K562 (cell line): ENCODE data around the gene PTPRE. TPM values are rescaled to one million over a fixed set of nuclear protein-coding genes. Genes with fewer than 3 reads are reported as not detected.

Experiments used
- ATAC-seq: fragments of 200-7000 bp; cut with Tn5 transposase; 3 replicates; pipeline ENCODE4 v1.9.1; 2020; ENCODE audit warnings: moderate library complexity
- BruUV-seq: library from RNA; stranded (reverse); fragments of 400-500 nt; replicated peaks from 2 replicates; lab custom pipeline; 2021; lab: Mats Ljungman, UMichigan
- CTCF ChIA-PET: fragments of 300-600 bp; formaldehyde crosslinking; extraction: SDS; loops from one replicate; lab custom pipeline; 2021; ENCODE audit warnings: low intra/inter-chr PET ratio; lab: Yijun Ruan, JAX
- POLR2A ChIA-PET: fragments of 300-600, 350-650 bp; sonication (Branson Sonifier 250); formaldehyde crosslinking; extraction: SDS; loops from one replicate; lab custom pipeline; 2021; ENCODE audit warnings: antibody characterized with exemption, inconsistent platforms; lab: Yijun Ruan, JAX
- DNase-seq, 4 experiments: peaks; one replicate each; pipeline versions ENCODE4 v3.0.0 to v3.0.0-alpha.2; 2011 to 2018; ENCODE audit warnings: low spot score in 3 of 4, mixed read lengths in 3 of 4; ENCODE audit errors: extremely low read depth in 1 of 4
- FAIRE-seq: peaks from 2 replicates; lab custom pipeline; 2011; peaks lifted over from hg19 to GRCh38; lab: Jason Lieb, UNC
- H2AFZ ChIP-seq: 2 replicates; pipeline ENCODE4 v1.6.0; 2011; ENCODE audit warnings: low read depth, low read length, control low read depth, inconsistent platforms
- H3K27ac ChIP-seq: fragments of 200-600 bp; 3 replicates; pipeline ENCODE4 v1.8.0; 2011; ENCODE audit warnings: low read depth, mild to moderate bottlenecking, control low read depth, inconsistent platforms, low read length, moderate library complexity, mixed read lengths; ENCODE audit errors: extremely low read depth
- H3K27me3 ChIP-seq, 2 experiments: fragments of 300-600 bp in 1 of 2; 2 replicates in 1 of 2; 3 replicates in 1 of 2; pipeline versions ENCODE4 v1.6.0 to v1.8.0; 2011; ENCODE audit warnings: inconsistent platforms in 2 of 2, low read length in 2 of 2, mild to moderate bottlenecking in 1 of 2, mixed read lengths in 1 of 2, moderate library complexity in 1 of 2; ENCODE audit not compliant: control insufficient read depth in 2 of 2, insufficient read depth in 2 of 2
- H3K36me3 ChIP-seq: fragments of 300-600 bp; 3 replicates; pipeline ENCODE4 v1.8.0; 2011; ENCODE audit warnings: mild to moderate bottlenecking, low read length, inconsistent platforms; ENCODE audit not compliant: control insufficient read depth, insufficient read depth
- H3K4me1 ChIP-seq, 2 experiments: fragments of 200-600 bp in 1 of 2; replicated peaks in 1 of 2; 2 replicates in 1 of 2; 3 replicates in 1 of 2; pipeline versions ENCODE4 v1.5.1 to v1.8.0; 2011; ENCODE audit warnings: inconsistent platforms in 2 of 2, low read length in 2 of 2, mild to moderate bottlenecking in 1 of 2, mixed read lengths in 1 of 2, moderate library complexity in 1 of 2; ENCODE audit not compliant: control insufficient read depth in 2 of 2, insufficient read depth in 2 of 2
- H3K4me2 ChIP-seq: 2 replicates; pipeline ENCODE4 v1.6.1; 2011; ENCODE audit warnings: low read length, control low read depth, inconsistent platforms, mixed read lengths; ENCODE audit not compliant: insufficient read depth
- H3K4me3 ChIP-seq: fragments of 200-600 bp; sonication (generic), shearing (Covaris generic); 2 replicates; pipeline ENCODE4 v1.5.1; 2016; ENCODE audit warnings: control low read depth, inconsistent platforms
- H3K79me2 ChIP-seq: fragments of 200-600 bp; 3 replicates; pipeline ENCODE4 v1.8.0; 2011; ENCODE audit warnings: low read length, inconsistent platforms; ENCODE audit not compliant: control insufficient read depth, insufficient read depth
- H3K9ac ChIP-seq, 2 experiments: 2 replicates each; pipeline versions ENCODE4 v1.6.0 to v1.6.1; 2011; ENCODE audit warnings: low read depth in 2 of 2, low read length in 2 of 2, control low read depth in 1 of 2, inconsistent platforms in 1 of 2, mild to moderate bottlenecking in 1 of 2, mixed read lengths in 1 of 2; ENCODE audit not compliant: insufficient read depth in 1 of 2
- H3K9me1 ChIP-seq: one replicate; pipeline ENCODE4 v1.6.0; 2011; ENCODE audit warnings: inconsistent platforms, mild to moderate bottlenecking, low read length, moderate library complexity; ENCODE audit not compliant: control insufficient read depth, insufficient read depth
- H3K9me3 ChIP-seq: replicated peaks from 2 replicates; pipeline ENCODE4 v1.5.1; 2011; ENCODE audit warnings: low read depth, low read length, inconsistent platforms; ENCODE audit not compliant: control insufficient read depth, insufficient read depth
- H4K20me1 ChIP-seq: replicated peaks from 2 replicates; pipeline ENCODE4 v1.6.1; 2011; ENCODE audit warnings: low read length, inconsistent platforms, mixed read lengths; ENCODE audit not compliant: control insufficient read depth, insufficient read depth
- RBFOX2 ChIP-seq: fragments of 200-400 bp; formaldehyde crosslinking; IDR thresholded peaks from 2 replicates; pipeline ENCODE4 v1.6.1; 2017; ENCODE audit warnings: low read depth, mild to moderate bottlenecking, low read length, moderate library complexity
- STAT5B ChIP-seq: fragments of 250-450 bp; sonication (Bioruptor Pico); IDR thresholded peaks from 2 replicates; pipeline ENCODE4 v1.8.0; 2021; ENCODE audit warnings: mild to moderate bottlenecking, inconsistent platforms
- THAP12 ChIP-seq: fragments of 250-450 bp; sonication (Bioruptor Pico); IDR thresholded peaks from 2 replicates; pipeline ENCODE4 v1.9.0; 2021; ENCODE audit warnings: mild to moderate bottlenecking, inconsistent platforms
- YY1 ChIP-seq, 3 experiments: IDR thresholded peaks; 2 replicates each; pipeline ENCODE4 v1.6.1; 2011; ENCODE audit warnings: low read length in 2 of 3, mild to moderate bottlenecking in 2 of 3, moderate library complexity in 2 of 3, borderline replicate concordance in 1 of 3, control low read depth in 1 of 3, low read depth in 1 of 3; ENCODE audit not compliant: insufficient read depth in 3 of 3, insufficient replicate concordance in 2 of 3, control insufficient read depth in 1 of 3, insufficient read length in 1 of 3; ENCODE audit errors: extremely low read depth in 1 of 3
- WGBS: fragments of 100-300 bp; shearing (Covaris generic); methylation state at CpG from one replicate; pipeline ENCODE4 v1.1.6; 2016; ENCODE audit warnings: low coverage, mixed read lengths; ENCODE audit not compliant: insufficient coverage; ENCODE audit errors: missing lambda C conversion rate; 5-methylcytosine and 5-hydroxymethylcytosine counted together
- in situ Hi-C: fragments of 300-500 bp; cut with MboI; formaldehyde crosslinking; loops from 4 replicates; pipeline ENCODE4 v1.15.0; 2018; ENCODE audit warnings: inconsistent platforms, mixed read lengths
- intact Hi-C: fragments of 100-400 bp; cut with micrococcal nuclease; formaldehyde crosslinking; loops from 2 replicates; pipeline ENCODE4 v1.14.2; 2022
- polyA plus RNA-seq, 8 experiments: library from polyadenylated mRNA; depleted of rRNA in 4 of 8; stranded (reverse) in 5 of 8; unstranded in 3 of 8; fragments of >200 nt; fragmentation: Nextera tagmentation in 2 of 8; fragmentation: Illumina TruSeq in 1 of 8; extraction: Ambion mirVana in 2 of 8; extraction: Trizol in 1 of 8; gene quantifications; 2 replicates each; pipeline versions ENCODE4 v1.2.1 to v1.2.3, GENCODE V29; 2011 to 2014; ENCODE audit warnings: inconsistent platforms in 1 of 8, missing spikeins in 1 of 8
- total RNA-seq, 7 experiments: library from RNA; depleted of rRNA in 6 of 7; stranded (reverse); fragments of >200 nt in 6 of 7; fragmentation: Illumina TruSeq in 2 of 7; extraction: Trizol in 2 of 7; gene quantifications; 2 replicates each; pipeline versions ENCODE4 v1.2.1 to v1.2.3, GENCODE V29; 2011 to 2021; ENCODE audit warnings: low replicate concordance in 1 of 7

Gene PTPRE
- total and polyA plus RNA-seq, 9 of the 15 experiments (the other 6 are each of a cell fraction or from before 2014, with no cell fraction given) = 0.01 to 0.13 (median 0.04) TPM; not detected in 4

DNA sequence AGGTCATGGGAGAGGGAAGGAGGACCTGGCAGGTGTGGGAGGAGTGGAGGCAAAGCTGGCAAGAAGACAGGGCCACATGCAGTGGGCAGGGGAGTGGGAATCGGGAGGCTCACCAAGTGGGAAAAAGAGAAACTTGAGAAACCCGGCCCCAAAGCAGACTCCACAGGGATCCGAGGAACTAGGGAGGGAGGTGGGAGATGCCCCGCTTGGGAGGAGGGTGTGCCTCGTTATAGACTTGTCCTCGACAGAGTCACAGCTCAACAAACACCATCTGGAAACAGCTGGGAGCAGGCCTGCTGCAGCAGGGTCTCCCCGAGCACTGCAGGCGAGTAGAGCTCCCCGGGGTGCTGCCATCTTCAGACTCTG lies 164.5 kb downstream of the PTPRE start (continued):
- TF ChIP-seq THAP12 (CRISPR knock-in tag) (no peak), RBFOX2 (no peak)

GRCh38 chr10:128072046-128072445 lies 165.1 kb downstream of the PTPRE start:
- TF ChIP-seq STAT5B (CRISPR knock-in tag) = no peak
- no peak for TF ChIP-seq YY1 (IDR thresholded peaks at IDR 0.05; ENCODE audit: borderline replicate concordance in 1 of 3, control insufficient read depth in 1 of 3, extremely low read depth in 1 of 3, insufficient read depth in 3 of 3, insufficient read length in 1 of 3, insufficient replicate concordance in 2 of 3, low read depth in 1 of 3, low read length in 2 of 3)
- ChIA-PET POLR2A (interaction anchor here (0.9 kb wide), 1 partner anchor 12 kb away, joined by 3 read pairs; no protein-coding TSS in a partner anchor), CTCF (no interaction called here)
- intact Hi-C loops (no loop called here), in situ Hi-C loops (no loop called here)
- no peaks in the 10 kb centered on the region for H3K79me2 ChIP-seq
- no peak overlapping the region for H3K9ac ChIP-seq
- no TSS peak for BruUV-seq
- no peaks in the 10 kb centered on the region for H3K9me3 ChIP-seq
- H3K27me3 ChIP-seq = peaks cover 3 to 29% of the 10 kb centered on the region in 2 experiments; a peak in 4 of 5 replicates
- H3K4me1 ChIP-seq = peaks cover 0 to 5% of the 10 kb centered on the region in 2 experiments; a peak in 2 of 5 replicates
- DNase-seq (no peak), FAIRE-seq (no peak), ATAC-seq (no peak)
- no peak overlapping the region for H3K27ac ChIP-seq
- H3K36me3 ChIP-seq = no peaks in the 10 kb centered on the region
- H3K4me3 ChIP-seq = no peak overlapping the region
- H3K4me2 ChIP-seq = no peak overlapping the region
- no peaks in the 10 kb centered on the region for H3K9me1 ChIP-seq
- no peak overlapping the region for H2AFZ ChIP-seq
- 0% methylated on average over 6 of the region's 6 CpGs for WGBS
- no peaks in the 10 kb centered on the region for H4K20me1 ChIP-seq
